Common myeloid progenitor, CD34-positive (primary cell): ENCODE measurements around the gene DDX20.
"Not testable (repeated sequence)": the region's sequence is repeated elsewhere in the genome, so short reads cannot be mapped to it uniquely, and the experiment has no call there.

ENCODE experiments used
- CTCF ChIA-PET: fragments of 350-600 bp; sonication (Branson Sonifier 250); formaldehyde crosslinking; loops from one replicate; lab custom pipeline; 2021; ENCODE audit warnings: antibody characterized with exemption; lab: Charles Lee
- POLR2A ChIA-PET: fragments of 350-600 bp; sonication (Branson Sonifier 250); formaldehyde crosslinking; loops from one replicate; lab custom pipeline; 2021; ENCODE audit warnings: antibody characterized with exemption; lab: Charles Lee
- DNase-seq, 3 donors: peaks; one replicate each; pipeline versions ENCODE4 v3.0.0 to v3.0.0-alpha.2; 2013
- H3K27ac ChIP-seq, 2 experiments: 1 replicate in 1 of 2; 2 replicates in 1 of 2; pipeline ENCODE4 v1.7.0; 2013; ENCODE audit warnings: inconsistent platforms in 2 of 2, low read length in 2 of 2, mild to moderate bottlenecking in 2 of 2, low read depth in 1 of 2, moderate library complexity in 1 of 2; ENCODE audit not compliant: severe bottlenecking in 2 of 2, insufficient read depth in 1 of 2, poor library complexity in 1 of 2
- H3K27me3 ChIP-seq, 5 experiments: replicated peaks in 2 of 5; 1 replicate in 3 of 5; 2 replicates in 2 of 5; pipeline versions ENCODE4 v1.6.1 to v1.7.0; 2013; ENCODE audit warnings: low read length in 4 of 5, mild to moderate bottlenecking in 2 of 5, moderate library complexity in 2 of 5, inconsistent platforms in 1 of 5; ENCODE audit not compliant: insufficient read depth in 5 of 5, control insufficient read depth in 4 of 5
- H3K36me3 ChIP-seq, 4 experiments: 1 replicate in 2 of 4; 2 replicates in 2 of 4; pipeline versions ENCODE4 v1.6.1 to v1.7.0; 2013; ENCODE audit warnings: low read length in 3 of 4, control low read depth in 1 of 4, mild to moderate bottlenecking in 1 of 4; ENCODE audit not compliant: control insufficient read depth in 4 of 4, insufficient read depth in 4 of 4
- H3K4me1 ChIP-seq, 4 experiments: 1 replicate in 3 of 4; 2 replicates in 1 of 4; pipeline versions ENCODE4 v1.6.1 to v1.7.1; 2013; ENCODE audit warnings: low read length in 3 of 4, mild to moderate bottlenecking in 3 of 4, control low read depth in 1 of 4, inconsistent platforms in 1 of 4, moderate library complexity in 1 of 4; ENCODE audit not compliant: control insufficient read depth in 4 of 4, insufficient read depth in 4 of 4; ENCODE audit errors: control extremely low read depth in 1 of 4
- H3K4me3 ChIP-seq, 7 experiments: 1 replicate in 4 of 7; 2 replicates in 3 of 7; pipeline versions ENCODE4 v1.5.1 to v1.7.0; 2013; ENCODE audit warnings: mild to moderate bottlenecking in 7 of 7, low read length in 6 of 7, moderate library complexity in 6 of 7, inconsistent platforms in 2 of 7, low read depth in 2 of 7, control low read depth in 1 of 7; ENCODE audit not compliant: insufficient read depth in 4 of 7, control insufficient read depth in 1 of 7; ENCODE audit errors: extremely low read depth in 1 of 7
- H3K9me3 ChIP-seq, 5 experiments: 1 replicate in 4 of 5; 2 replicates in 1 of 5; pipeline versions ENCODE4 v1.6.1 to v1.7.1; 2013; ENCODE audit warnings: low read length in 4 of 5, mild to moderate bottlenecking in 2 of 5, inconsistent platforms in 1 of 5, low read depth in 1 of 5, moderate library complexity in 1 of 5; ENCODE audit not compliant: control insufficient read depth in 4 of 5, insufficient read depth in 2 of 5; ENCODE audit errors: control extremely low read depth in 1 of 5
- WGBS: methylation state at CpG from one replicate; pipeline ENCODE4 v1.1.5; 2013; ENCODE audit not compliant: insufficient coverage; 5-methylcytosine and 5-hydroxymethylcytosine counted together

The DDX20 gene

DNA sequence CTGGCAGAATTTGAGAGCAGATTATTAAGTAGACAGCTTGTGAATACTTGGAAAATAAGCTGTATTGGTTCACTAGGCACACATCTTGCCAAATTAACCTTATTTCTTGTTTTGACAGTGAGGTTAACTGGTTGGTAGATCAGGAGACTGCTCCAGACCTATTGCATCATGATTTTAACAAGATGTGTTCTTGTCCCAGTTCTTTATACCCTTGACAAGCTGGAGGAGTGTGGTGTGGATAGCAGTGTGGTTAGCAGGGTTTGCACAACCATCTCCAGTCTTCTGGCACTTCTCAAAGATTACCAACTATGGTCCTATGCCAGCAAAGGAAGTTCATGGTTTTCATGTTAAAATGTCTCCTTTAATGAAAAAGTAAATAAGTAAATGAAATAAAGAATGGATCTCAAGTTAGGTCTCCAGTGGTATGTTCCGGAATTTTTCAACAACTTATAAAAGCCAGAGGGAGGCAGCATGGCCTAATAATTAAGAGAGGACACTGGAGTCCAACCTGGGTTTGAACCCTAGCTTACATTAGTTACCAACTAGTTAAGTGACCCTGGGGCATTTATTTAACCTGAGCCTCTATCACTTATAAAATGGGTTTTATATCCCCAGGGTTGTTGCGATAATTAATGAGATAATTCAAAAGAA is 34.1 kb downstream of the DDX20 start:
- no peaks in the 10 kb centered on the region for H3K9me3 ChIP-seq
- ChIA-PET POLR2A (no interaction called here), CTCF (no interaction called here)
- H3K36me3 ChIP-seq = no peaks in the 10 kb centered on the region
- H3K4me3 ChIP-seq = no peak overlapping the region
- peak; percentile 8 to 10 (median 8) for DNase-seq
- H3K27me3 ChIP-seq = peaks cover 2 to 13% (median 6%) of the 10 kb centered on the region in 5 experiments
- no peak overlapping the region for H3K27ac ChIP-seq
- H3K4me1 ChIP-seq = no peaks in the 10 kb centered on the region
- 50% methylated on average over 1 of the region's 2 CpGs for WGBS

- 72% methylated on average over 2 of the region's 6 CpGs for WGBS
- H3K36me3 ChIP-seq = no peaks in the 10 kb centered on the region
- no peak for DNase-seq
- no peaks in the 10 kb centered on the region for H3K9me3 ChIP-seq
- CTCF ChIA-PET = interaction anchor here (1.5 to 1.6 kb wide), 2 partner anchors 14 to 545 kb away, joined by 3 to 5 read pairs; no protein-coding TSS in a partner anchor
- no peak overlapping the region for H3K27ac ChIP-seq
- no peak overlapping the region for H3K4me3 ChIP-seq
- POLR2A ChIA-PET = no interaction called here
- H3K4me1 ChIP-seq = no peaks in the 10 kb centered on the region
- H3K27me3 ChIP-seq = peaks cover 2 to 13% (median 6%) of the 10 kb centered on the region in 5 experiments
Observed at GRCh38 chr1:111791776-111792175, 36.1 kb downstream of the DDX20 start.

- Histone ChIP-seq H3K27me3 (peaks cover 2 to 13% (median 6%) of the 10 kb centered on the region in 5 experiments), H3K36me3 (no peaks in the 10 kb centered on the region), H3K27ac (no peak overlapping the region), H3K4me3 (no peak overlapping the region), H3K4me1 (no peaks in the 10 kb centered on the region), H3K9me3 (no peaks in the 10 kb centered on the region)
- WGBS = 45% methylated on average over 5 of the region's 5 CpGs
- no peak for DNase-seq
- ChIA-PET CTCF (interaction anchor here (1.5 to 1.6 kb wide), 2 partner anchors 15 to 545 kb away, joined by 3 to 5 read pairs; no protein-coding TSS in a partner anchor), POLR2A (no interaction called here)
Observed at GRCh38 chr1:111792249-111792648, 36.5 kb downstream of the DDX20 start.

DNA sequence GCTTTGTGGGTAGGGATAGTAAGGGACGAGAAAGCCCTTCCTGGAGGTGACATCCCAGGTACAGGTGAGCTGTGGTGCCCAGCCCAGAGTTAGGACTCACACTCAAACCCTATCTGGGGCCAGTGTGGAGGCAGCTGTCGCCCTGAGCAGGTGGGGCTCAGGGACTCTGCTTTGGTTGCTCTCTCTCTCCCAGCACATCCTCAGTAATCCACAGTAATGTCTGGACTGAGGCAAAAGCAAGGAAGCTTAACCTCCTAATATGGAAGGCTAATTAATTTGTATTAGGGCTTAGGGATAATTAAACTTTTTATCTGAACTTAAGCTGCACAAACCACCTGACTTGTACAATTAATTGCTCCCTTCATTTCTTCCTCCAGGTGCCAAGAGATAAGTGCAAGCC is 38.2 kb downstream of the DDX20 start:
- 43% methylated on average over 1 of the region's 2 CpGs for WGBS
- Histone ChIP-seq H3K9me3 (peaks cover 0 to 3% (median 0%) of the 10 kb centered on the region in 5 experiments), H3K4me1 (no peaks in the 10 kb centered on the region), H3K36me3 (no peaks in the 10 kb centered on the region), H3K27ac (no peak overlapping the region), H3K27me3 (peaks cover 2 to 13% (median 6%) of the 10 kb centered on the region in 5 experiments), H3K4me3 (no peak overlapping the region)
- DNase-seq = no peak
- ChIA-PET POLR2A (no interaction called here), CTCF (no interaction called here)

DNA sequence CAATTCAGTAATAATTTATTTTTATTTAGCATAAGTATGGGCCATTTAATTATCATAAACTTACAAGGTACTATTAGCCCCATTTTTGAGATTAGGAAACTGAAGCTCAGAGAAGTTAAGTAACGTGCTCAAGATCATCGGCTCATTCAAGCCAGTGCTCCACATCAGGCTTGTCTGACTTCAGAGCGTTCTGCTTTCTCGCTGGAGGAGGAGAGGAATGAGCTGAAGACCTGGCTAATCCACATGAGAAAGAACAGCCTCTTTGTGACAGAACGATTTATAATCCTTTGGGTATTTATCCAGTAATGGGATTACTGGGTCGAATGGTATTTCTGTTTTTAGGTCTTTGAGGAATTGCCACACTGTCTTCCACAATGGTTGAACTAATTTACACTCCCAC is 39.7 kb downstream of the DDX20 start:
- Histone ChIP-seq H3K9me3 (peaks cover 0 to 3% (median 0%) of the 10 kb centered on the region in 5 experiments), H3K4me1 (no peaks in the 10 kb centered on the region), H3K4me3 (no peak overlapping the region), H3K27ac (no peak overlapping the region), H3K27me3 (peaks cover 2 to 13% (median 6%) of the 10 kb centered on the region in 5 experiments), H3K36me3 (no peaks in the 10 kb centered on the region)
- WGBS = 91% methylated on average over 4 of the region's 6 CpGs
- POLR2A ChIA-PET = no interaction called here
- DNase-seq = no peak
- CTCF ChIA-PET = no interaction called here

DNA sequence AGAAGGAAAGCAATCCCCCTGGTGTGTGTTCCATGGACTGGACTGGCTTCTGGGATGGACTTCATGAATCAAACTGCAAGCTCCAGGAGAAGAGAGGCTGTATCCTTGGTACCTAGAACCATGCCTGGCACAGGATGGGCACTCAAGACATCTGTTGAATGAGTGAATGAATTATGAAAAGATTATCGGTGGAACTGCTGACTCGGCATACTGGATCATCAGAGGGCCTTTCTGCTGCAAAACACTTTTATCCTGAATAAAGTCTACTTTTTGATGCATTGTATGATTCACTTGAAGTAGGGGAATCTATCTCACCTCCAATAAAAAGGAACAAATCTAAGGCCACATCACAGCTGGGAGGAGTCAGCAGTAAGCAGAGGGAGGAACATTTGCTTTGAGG is 42.9 kb downstream of the DDX20 start:
- no peaks in the 10 kb centered on the region for H3K4me1 ChIP-seq
- H3K27me3 ChIP-seq = peaks cover 0 to 4% (median under 1%) of the 10 kb centered on the region in 5 experiments
- ChIA-PET POLR2A (no interaction called here), CTCF (no interaction called here)
- no peak for DNase-seq
- H3K27ac ChIP-seq = no peak overlapping the region
- no peaks in the 10 kb centered on the region for H3K36me3 ChIP-seq
- H3K9me3 ChIP-seq = peaks cover 0 to 3% (median 0%) of the 10 kb centered on the region in 5 experiments
- no peak overlapping the region for H3K4me3 ChIP-seq
- WGBS = 100% methylated on average over 2 of the region's 2 CpGs

DNA sequence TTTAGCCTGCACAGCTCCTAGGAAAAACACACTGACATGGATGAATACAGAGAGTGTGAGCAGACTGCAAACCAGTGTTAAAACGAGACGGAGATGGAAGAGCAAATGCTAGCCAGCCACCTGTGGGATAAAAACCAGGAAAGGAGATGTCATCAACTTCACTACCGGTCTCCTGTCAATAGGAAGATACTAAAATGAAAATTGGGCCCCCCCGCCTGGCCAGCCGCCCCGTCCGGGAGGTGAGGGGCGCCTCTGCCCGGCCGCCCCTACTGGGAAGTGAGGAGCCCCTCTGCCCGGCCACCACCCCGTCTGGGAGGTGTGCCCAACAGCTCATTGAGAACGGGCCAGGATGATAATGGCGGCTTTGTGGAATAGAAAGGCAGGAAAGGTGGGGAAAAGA is 44.0 kb downstream of the DDX20 start:
- H3K27ac ChIP-seq, DNase-seq, CTCF ChIA-PET, H3K4me1 ChIP-seq, POLR2A ChIA-PET, H3K4me3 ChIP-seq, H3K36me3 ChIP-seq, H3K27me3 ChIP-seq, H3K9me3 ChIP-seq: not testable (repeated sequence)
- 100% methylated on average over 2 of the region's 14 CpGs for WGBS
